Endothelial cell of umbilical vein (primary cell): ENCODE measurements around the gene IGF2R. TPM values are rescaled to one million over a fixed set of nuclear protein-coding genes. Genes with fewer than 3 reads are reported as not detected.

Experiments
- BruUV-seq: library from RNA; stranded (reverse); fragments of 400-500 nt; replicated peaks from 2 replicates; lab custom pipeline; 2021; lab: Mats Ljungman, UMichigan
- CTCF ChIA-PET: fragments of 300-600, 350-600 bp; sonication (Branson Sonifier 250); formaldehyde crosslinking; loops from one replicate; lab custom pipeline; 2021; ENCODE audit warnings: antibody characterized with exemption, inconsistent platforms; lab: Charles Lee
- POLR2A ChIA-PET: fragments of 300-600, 350-600 bp; sonication (Branson Sonifier 250); formaldehyde crosslinking; loops from one replicate; lab custom pipeline; 2021; ENCODE audit warnings: antibody characterized with exemption, inconsistent platforms; lab: Charles Lee
- DNase-seq: peaks from one replicate; pipeline ENCODE4 v3.0.0-alpha.2; 2011; ENCODE audit warnings: low read depth, low spot score
- FAIRE-seq: peaks from 2 replicates; lab custom pipeline; 2011; peaks lifted over from hg19 to GRCh38; lab: Jason Lieb, UNC
- H2AFZ ChIP-seq: 2 replicates; pipeline ENCODE4 v1.6.0; 2012; ENCODE audit warnings: low read depth, low read length, control low read depth, inconsistent platforms
- H3K27ac ChIP-seq: 2 replicates; pipeline ENCODE4 v1.5.1; 2011; ENCODE audit warnings: low read depth, mild to moderate bottlenecking, control low read depth, low read length, moderate library complexity; ENCODE audit not compliant: insufficient read depth
- H3K27me3 ChIP-seq, 2 experiments: 2 replicates each; pipeline versions ENCODE4 v1.6.0 to v1.6.1; 2011; ENCODE audit warnings: low read length in 2 of 2, mixed read lengths in 1 of 2; ENCODE audit not compliant: control insufficient read depth in 2 of 2, insufficient read depth in 2 of 2
- H3K36me3 ChIP-seq, 2 experiments: 2 replicates in 1 of 2; 3 replicates in 1 of 2; pipeline ENCODE4 v1.5.1; 2011; ENCODE audit warnings: low read length in 2 of 2, mild to moderate bottlenecking in 1 of 2, moderate library complexity in 1 of 2; ENCODE audit not compliant: control insufficient read depth in 2 of 2, insufficient read depth in 2 of 2; ENCODE audit errors: extremely low read depth in 1 of 2
- H3K4me1 ChIP-seq: 3 replicates; pipeline ENCODE4 v1.5.1; 2011; ENCODE audit warnings: mild to moderate bottlenecking, low read length; ENCODE audit not compliant: control insufficient read depth, insufficient read depth; ENCODE audit errors: extremely low read depth
- H3K4me2 ChIP-seq: 2 replicates; pipeline ENCODE4 v1.6.1; 2011; ENCODE audit warnings: low read length, control low read depth, mixed read lengths; ENCODE audit not compliant: insufficient read depth
- H3K4me3 ChIP-seq, 3 experiments: fragments of 200-600 bp in 1 of 3; sonication (generic), shearing (Covaris generic) in 1 of 3; replicated peaks in 1 of 3; 2 replicates each; pipeline ENCODE4 v1.5.1; 2011 to 2016; ENCODE audit warnings: control low read depth in 3 of 3, low read length in 3 of 3, mild to moderate bottlenecking in 2 of 3, inconsistent platforms in 1 of 3, low read depth in 1 of 3, moderate library complexity in 1 of 3; ENCODE audit not compliant: insufficient read depth in 1 of 3
- H3K79me2 ChIP-seq: 2 replicates; pipeline ENCODE4 v1.6.0; 2012; ENCODE audit warnings: low read length, inconsistent platforms; ENCODE audit not compliant: control insufficient read depth, insufficient read depth
- H3K9ac ChIP-seq: replicated peaks from 2 replicates; pipeline ENCODE3; 2011; ENCODE audit warnings: low read length, control low read depth; ENCODE audit not compliant: insufficient read depth; ENCODE audit errors: extremely low read depth
- H3K9me1 ChIP-seq: replicated peaks from 3 replicates; pipeline ENCODE4 v1.6.0; 2011; ENCODE audit warnings: mild to moderate bottlenecking, low read length; ENCODE audit not compliant: control insufficient read depth, insufficient read depth; ENCODE audit errors: extremely low read depth
- H3K9me3 ChIP-seq: replicated peaks from 2 replicates; pipeline ENCODE4 v1.5.1; 2012; ENCODE audit warnings: low read length, inconsistent platforms; ENCODE audit not compliant: control insufficient read depth, insufficient read depth
- H4K20me1 ChIP-seq: replicated peaks from 2 replicates; pipeline ENCODE3; 2011; ENCODE audit warnings: mild to moderate bottlenecking, low read length; ENCODE audit not compliant: control insufficient read depth, insufficient read depth; ENCODE audit errors: extremely low read depth
- CTCF ChIP-seq, 2 donors: IDR thresholded peaks; 1 replicate in 1 of 2; 2 replicates in 1 of 2; pipeline ENCODE4 v1.5.1; 2011; ENCODE audit warnings: low read length in 2 of 2, mild to moderate bottlenecking in 2 of 2, moderate library complexity in 2 of 2, control low read depth in 1 of 2, inconsistent platforms in 1 of 2, low read depth in 1 of 2; ENCODE audit not compliant: insufficient read depth in 1 of 2; ENCODE audit errors: extremely low read depth in 1 of 2
- EZH2 ChIP-seq: IDR thresholded peaks from 2 replicates; pipeline ENCODE4 v1.6.1; 2012; ENCODE audit warnings: borderline replicate concordance, low read depth, mild to moderate bottlenecking, moderate library complexity, low read length, inconsistent platforms; ENCODE audit not compliant: severe bottlenecking
- FOS ChIP-seq: IDR thresholded peaks from 2 replicates; pipeline ENCODE4 v1.6.1; 2011; ENCODE audit warnings: mild to moderate bottlenecking, low read length, moderate library complexity, borderline replicate concordance; ENCODE audit not compliant: insufficient read depth
- GATA2 ChIP-seq: IDR thresholded peaks from 2 replicates; pipeline ENCODE4 v1.7.0; 2011; ENCODE audit warnings: low read depth, mild to moderate bottlenecking, moderate library complexity, mixed read lengths, low read length; ENCODE audit not compliant: insufficient read length, insufficient read depth
- JUN ChIP-seq: IDR thresholded peaks from 2 replicates; pipeline ENCODE4 v1.6.1; 2011; ENCODE audit warnings: borderline replicate concordance, low read depth; ENCODE audit not compliant: insufficient read length, insufficient read depth
- MAX ChIP-seq: IDR thresholded peaks from 2 replicates; pipeline ENCODE4 v1.6.1; 2011; ENCODE audit not compliant: insufficient read depth, insufficient read length
- MYC ChIP-seq: IDR thresholded peaks from one replicate; pipeline ENCODE4 v1.6.1; 2011; ENCODE audit warnings: mild to moderate bottlenecking, low read depth, low read length
- POLR2AphosphoS5 ChIP-seq: IDR thresholded peaks from 2 replicates; pipeline ENCODE4 v1.6.1; 2012; ENCODE audit warnings: low read depth, mild to moderate bottlenecking, control low read depth, low read length, moderate library complexity; ENCODE audit not compliant: insufficient read depth
- dilution Hi-C: fragments of 300-500 bp; cut with MboI; formaldehyde crosslinking; loops from one replicate; pipeline ENCODE4 v1.15.0; 2019; ENCODE audit warnings: low sequenced_read_pairs; ENCODE audit not compliant: extremely low pct_ligation_motif_present
- intact Hi-C: fragments of 100-400 bp; cut with micrococcal nuclease; formaldehyde crosslinking; loops from one replicate; pipeline ENCODE4 v1.10.0; 2022
- polyA plus RNA-seq, 4 experiments: library from polyadenylated mRNA; depleted of rRNA in 3 of 4; stranded (reverse) in 3 of 4; unstranded in 1 of 4; fragments of >200 nt; gene quantifications; 2 replicates each; pipeline versions ENCODE4 v1.2.1 to v1.2.3, GENCODE V29; 2011 to 2012; ENCODE audit warnings: missing spikeins in 1 of 4
- total RNA-seq: library from RNA; stranded (reverse); gene quantifications from 2 replicates; pipeline ENCODE4 v1.2.3, GENCODE V29; 2021

Gene IGF2R
- total and polyA plus RNA-seq, 2 donors (not counting 3 experiments of a cell fraction or from before 2014, with no cell fraction given) = 16.3 to 60.2 TPM

GRCh38 chr6:159935633-159936032 lies 33.2 kb upstream of the IGF2R start:
- intact Hi-C loops = no loop called here
- Histone ChIP-seq H3K9me3 (no peaks in the 10 kb centered on the region), H3K9ac (no peak overlapping the region), H3K9me1 (no peaks in the 10 kb centered on the region), H3K4me1 (no peaks in the 10 kb centered on the region), H3K79me2 (no peaks in the 10 kb centered on the region), H4K20me1 (no peaks in the 10 kb centered on the region), H3K27ac (no peak overlapping the region), H3K36me3 (no peaks in the 10 kb centered on the region), H3K4me2 (no peak overlapping the region), H2AFZ (no peak overlapping the region), H3K27me3 (peaks cover 0 to 3% of the 10 kb centered on the region in 2 experiments), H3K4me3 (no peak overlapping the region)
- ChIA-PET CTCF (no interaction called here), POLR2A (no interaction called here)
- dilution Hi-C loops = no loop called here
- TF ChIP-seq FOS = no peak
- TF ChIP-seq JUN = no peak
- no peak for TF ChIP-seq EZH2
- TF ChIP-seq MYC = no peak
- no peak for TF ChIP-seq CTCF (IDR thresholded peaks at IDR 0.05; ENCODE audit: extremely low read depth in 1 of 2, insufficient read depth in 1 of 2, low read depth in 1 of 2, low read length in 2 of 2)
- TF ChIP-seq MAX = no peak
- no peak for TF ChIP-seq GATA2
- no peak for TF ChIP-seq POLR2AphosphoS5
- DNase-seq = no peak
- no TSS peak for BruUV-seq
- no peak for FAIRE-seq
